IMR-90 (cell line): ENCODE data around the gene AGO3. TPM values are rescaled to one million over a fixed set of nuclear protein-coding genes. Genes with fewer than 3 reads are reported as not detected.

Experiments
- ATAC-seq: fragments of 200-7000 bp; cut with Tn5 transposase; 2 replicates; pipeline ENCODE4 v1.9.1; 2020; ENCODE audit warnings: low read depth, mild to moderate bottlenecking, moderate library complexity
- BruUV-seq: library from RNA; stranded (reverse); fragments of 400-500 nt; replicated peaks from 2 replicates; lab custom pipeline; 2021; lab: Mats Ljungman, UMichigan
- CTCF ChIA-PET: fragments of 300-600 bp; formaldehyde crosslinking; extraction: SDS; loops from one replicate; lab custom pipeline; 2021; ENCODE audit warnings: antibody characterized with exemption; lab: Yijun Ruan, JAX
- POLR2A ChIA-PET: fragments of 300-600 bp; sonication (Branson Sonifier 250); formaldehyde crosslinking; loops from one replicate; lab custom pipeline; 2022; ENCODE audit warnings: antibody characterized with exemption; ENCODE audit not compliant: unreplicated experiment; lab: Charles Lee
- DNase-seq: peaks from one replicate; pipeline ENCODE4 v3.0.0; 2013
- H2AFZ ChIP-seq: replicated peaks from 2 replicates; pipeline ENCODE3; 2013; ENCODE audit warnings: low read length, mild to moderate bottlenecking; ENCODE audit not compliant: poor library complexity
- H2AK5ac ChIP-seq: 2 replicates; pipeline ENCODE4 v1.6.1; 2013; ENCODE audit warnings: low read depth, low read length, inconsistent platforms
- H2AK9ac ChIP-seq: replicated peaks from 2 replicates; pipeline ENCODE3; 2013; ENCODE audit warnings: mild to moderate bottlenecking, low read depth, low read length, moderate library complexity; ENCODE audit not compliant: poor library complexity
- H2BK120ac ChIP-seq: 2 replicates; pipeline ENCODE4 v1.6.1; 2013; ENCODE audit warnings: low read depth, low read length, inconsistent platforms
- H2BK15ac ChIP-seq: 3 replicates; pipeline ENCODE4 v1.6.1; 2013; ENCODE audit warnings: low read depth, low read length, inconsistent platforms
- H2BK20ac ChIP-seq: 2 replicates; pipeline ENCODE4 v1.6.1; 2013; ENCODE audit warnings: low read depth, mild to moderate bottlenecking, inconsistent platforms, low read length, moderate library complexity
- H2BK5ac ChIP-seq: 2 replicates; pipeline ENCODE4 v1.6.1; 2013; ENCODE audit warnings: mild to moderate bottlenecking, low read depth, low read length, inconsistent platforms; ENCODE audit not compliant: poor library complexity, severe bottlenecking
- H3K14ac ChIP-seq: replicated peaks from 2 replicates; pipeline ENCODE4 v1.6.1; 2013; ENCODE audit warnings: low read depth, low read length, inconsistent platforms
- H3K18ac ChIP-seq: 2 replicates; pipeline ENCODE4 v1.6.1; 2013; ENCODE audit warnings: low read depth, low read length, control low read depth
- H3K23ac ChIP-seq: 2 replicates; pipeline ENCODE4 v1.6.1; 2013; ENCODE audit warnings: low read depth, low read length, inconsistent platforms
- H3K27ac ChIP-seq: 2 replicates; pipeline ENCODE4 v1.5.1; 2013; ENCODE audit warnings: mild to moderate bottlenecking, control low read depth, low read length; ENCODE audit not compliant: insufficient read depth
- H3K27me3 ChIP-seq: 2 replicates; pipeline ENCODE4 v1.6.1; 2013; ENCODE audit warnings: low read length; ENCODE audit not compliant: control insufficient read depth, insufficient read depth
- H3K36me3 ChIP-seq: 2 replicates; pipeline ENCODE4 v1.6.1; 2013; ENCODE audit warnings: low read length, mixed read lengths; ENCODE audit not compliant: control insufficient read depth, insufficient read depth
- H3K4ac ChIP-seq: 2 replicates; pipeline ENCODE4 v1.6.1; 2013; ENCODE audit warnings: low read depth, low read length, inconsistent platforms
- H3K4me1 ChIP-seq: 2 replicates; pipeline ENCODE4 v1.6.1; 2013; ENCODE audit warnings: low read length, mixed read lengths; ENCODE audit not compliant: control insufficient read depth, insufficient read depth
- H3K4me2 ChIP-seq: 2 replicates; pipeline ENCODE4 v1.6.1; 2013; ENCODE audit warnings: low read depth, mild to moderate bottlenecking, control low read depth, low read length, moderate library complexity
- H3K4me3 ChIP-seq: 2 replicates; pipeline ENCODE4 v1.5.1; 2013; ENCODE audit warnings: low read depth, mild to moderate bottlenecking, control low read depth, low read length, moderate library complexity; ENCODE audit not compliant: insufficient read depth
- H3K56ac ChIP-seq: 2 replicates; pipeline ENCODE4 v1.6.1; 2013; ENCODE audit warnings: low read length, inconsistent platforms; ENCODE audit not compliant: insufficient read depth; ENCODE audit errors: extremely low read depth
- H3K79me1 ChIP-seq, 2 experiments: 2 replicates each; pipeline ENCODE4 v1.6.1; 2013; ENCODE audit warnings: low read length in 2 of 2, inconsistent platforms in 1 of 2, low read depth in 1 of 2
- H3K9ac ChIP-seq: 2 replicates; pipeline ENCODE4 v1.6.1; 2013; ENCODE audit warnings: low read depth, low read length, control low read depth
- H3K9me1 ChIP-seq: 2 replicates; pipeline ENCODE4 v1.6.1; 2013; ENCODE audit warnings: low read length, inconsistent platforms; ENCODE audit not compliant: insufficient read depth
- H3K9me3 ChIP-seq: 2 replicates; pipeline ENCODE4 v1.6.1; 2013; ENCODE audit warnings: low read length; ENCODE audit not compliant: control insufficient read depth, insufficient read depth
- H4K20me1 ChIP-seq: 2 replicates; pipeline ENCODE4 v1.6.1; 2013; ENCODE audit warnings: low read length, inconsistent platforms; ENCODE audit not compliant: insufficient read depth
- H4K5ac ChIP-seq: 2 replicates; pipeline ENCODE4 v1.6.1; 2013; ENCODE audit warnings: mild to moderate bottlenecking, low read depth, low read length, control low read depth
- H4K8ac ChIP-seq, 2 experiments: 2 replicates each; pipeline ENCODE4 v1.6.1; 2013; ENCODE audit warnings: low read depth in 2 of 2, low read length in 2 of 2, control low read depth in 1 of 2, inconsistent platforms in 1 of 2
- H4K91ac ChIP-seq: 2 replicates; pipeline ENCODE4 v1.6.1; 2013; ENCODE audit warnings: low read depth, low read length, inconsistent platforms; ENCODE audit not compliant: insufficient read depth
- NFE2L2 ChIP-seq: fragments of 150-350 bp; IDR thresholded peaks from 2 replicates; pipeline ENCODE4 v1.6.1; 2016; ENCODE audit warnings: low read depth, mild to moderate bottlenecking, low read length
- RCOR1 ChIP-seq: IDR thresholded peaks from 2 replicates; pipeline ENCODE4 v1.6.1; 2012; ENCODE audit warnings: mild to moderate bottlenecking, low read length, improper control_type of control experiment; ENCODE audit not compliant: insufficient replicate concordance
- SMC3 ChIP-seq: fragments of 150-350 bp; IDR thresholded peaks from 2 replicates; pipeline ENCODE4 v1.6.1; 2016; ENCODE audit warnings: low read depth, mild to moderate bottlenecking, antibody characterized with exemption, low read length, moderate library complexity
- WGBS, 2 experiments: methylation state at CpG; one replicate each; pipeline versions ENCODE4 v1.1.5 to v1.1.7; 2013; ENCODE audit warnings: missing lambda C conversion rate in 2 of 2; ENCODE audit not compliant: insufficient read length in 1 of 2; ENCODE audit errors: extremely low coverage in 2 of 2; 5-methylcytosine and 5-hydroxymethylcytosine counted together
- dilution Hi-C: fragments of 300-500 bp; cut with HindIII; formaldehyde crosslinking; loops from one replicate; pipeline ENCODE4 v1.14.3; 2018; ENCODE audit warnings: low sequenced_read_pairs; ENCODE audit not compliant: unreplicated experiment
- in situ Hi-C: fragments of 300-500 bp; cut with MboI; formaldehyde crosslinking; loops from 3 replicates; pipeline ENCODE4 v1.14.3; 2019; ENCODE audit warnings: low sequenced_read_pairs, inconsistent platforms, mixed read lengths
- intact Hi-C: fragments of 100-400 bp; cut with micrococcal nuclease; formaldehyde crosslinking; loops from 2 replicates; pipeline ENCODE4 v1.10.0; 2022
- polyA plus RNA-seq, 3 experiments: library from polyadenylated mRNA; depleted of rRNA; stranded (reverse); fragments of >200 nt; gene quantifications; 2 replicates each; pipeline ENCODE4 v1.2.3, GENCODE V29; 2012; ENCODE audit warnings: low replicate concordance in 1 of 3
- total RNA-seq: library from RNA; depleted of rRNA; stranded (reverse); fragments of >200 nt; gene quantifications from 2 replicates; pipeline ENCODE4 v1.2.3, GENCODE V29; 2012

Gene AGO3
- total and polyA plus RNA-seq, 2 of the 4 experiments (the other 2 are of a cell fraction) = 8.9 to 25.6 TPM

DNA sequence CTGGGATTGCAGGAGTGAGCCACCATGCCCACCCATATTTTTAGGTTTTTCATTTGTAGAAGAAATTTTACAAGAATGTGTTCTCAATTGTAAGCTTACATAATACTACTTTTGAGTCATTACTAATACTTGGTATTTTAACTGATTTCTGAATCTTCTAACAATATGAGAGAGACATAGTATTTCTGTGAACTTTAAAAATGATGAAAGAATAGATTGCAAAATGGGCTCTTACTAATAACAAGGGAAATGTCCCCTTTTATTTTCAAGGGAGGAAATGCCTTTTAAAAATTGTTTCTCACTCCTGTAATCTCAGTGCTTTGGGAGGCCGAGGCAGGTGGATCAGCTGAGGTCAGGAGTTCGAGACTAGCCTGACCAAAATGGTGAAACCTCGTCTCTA lies 5.9 kb downstream of the AGO3 start:
- peaks cover 6% of the 10 kb centered on the region for H3K4me1 ChIP-seq
- no CpG with 5 or more reads among the region's 3 CpGs for WGBS, 2 experiments
- H3K23ac ChIP-seq = no peak overlapping the region
- no peaks in the 10 kb centered on the region for H3K36me3 ChIP-seq
- in situ Hi-C loops (no loop called here), intact Hi-C loops (loop anchor here (10.0 kb wide), 1 partner anchor 148 kb away; the partner anchor contains the start of genes ADPRS and TEKT2), dilution Hi-C loops (no loop called here)
- H2AK5ac ChIP-seq = no peak overlapping the region
- ATAC-seq = no peak
- H2AK9ac ChIP-seq = no peak overlapping the region
- CTCF ChIA-PET = interaction anchor here (0.6 kb wide), 1 partner anchor 539 kb away, joined by 3 read pairs; no protein-coding TSS in a partner anchor
- H3K4ac ChIP-seq = no peak overlapping the region
- H2AFZ ChIP-seq = no peak overlapping the region
- no peak overlapping the region for H4K91ac ChIP-seq
- no peak overlapping the region for H3K4me2 ChIP-seq
- H3K9ac ChIP-seq = no peak overlapping the region
- no peak overlapping the region for H2BK20ac ChIP-seq
- no peak overlapping the region for H2BK5ac ChIP-seq
- no peak overlapping the region for H4K8ac ChIP-seq
- no TSS peak for BruUV-seq
- no peak for TF ChIP-seq SMC3
- no peak for TF ChIP-seq RCOR1
- TF ChIP-seq NFE2L2 = no peak
- no peak overlapping the region for H4K5ac ChIP-seq
- no peak overlapping the region for H3K4me3 ChIP-seq
- no peaks in the 10 kb centered on the region for H3K9me3 ChIP-seq
- H3K56ac ChIP-seq = no peak overlapping the region
- no peak overlapping the region for H3K14ac ChIP-seq
- H4K20me1 ChIP-seq = peaks cover 16% of the 10 kb centered on the region
- no peak overlapping the region for H3K18ac ChIP-seq
- H3K27ac ChIP-seq = no peak overlapping the region
- H3K9me1 ChIP-seq = peaks cover 5% of the 10 kb centered on the region; the same call in 1 of the 2 replicates
- H2BK15ac ChIP-seq = no peak overlapping the region
- no peak overlapping the region for H2BK120ac ChIP-seq
- no peaks in the 10 kb centered on the region for H3K27me3 ChIP-seq
- POLR2A ChIA-PET = interaction anchor here (0.5 kb wide), 1 partner anchor 69 kb away, joined by 5 read pairs; no protein-coding TSS in a partner anchor
- no peak for DNase-seq
- H3K79me1 ChIP-seq = peaks cover 13 to 48% of the 10 kb centered on the region in 2 experiments
